NCI-H1417 (cell line): ENCODE results near the gene P3H1.
A peak's percentile ranks its signal among the peaks of the same experiment; 100 is the strongest.

Experiments used
- DNase-seq, 3 experiments: peaks; one replicate each; lab custom pipeline; 2025; lab: John Stamatoyannopoulos, UW

Gene P3H1

GRCh38 chr1:42744148-42744413 is 22.7 kb downstream of the P3H1 start:
- no peak for DNase-seq

GRCh38 chr1:42743317-42744147 is 23.3 kb downstream of the P3H1 start:
- peak in 1 of 3 experiments; percentile 36 for DNase-seq

GRCh38 chr1:42742617-42743316 is 24.1 kb downstream of the P3H1 start:
- no peak for DNase-seq

GRCh38 chr1:42742141-42742540 is 24.7 kb downstream of the P3H1 start:
- DNase-seq, result no peak

- DNase-seq, result no peak
Observed at GRCh38 chr1:42741706-42742105, 25.1 kb downstream of the P3H1 start.

- no peak for DNase-seq
Observed at GRCh38 chr1:42740851-42741580, 25.8 kb downstream of the P3H1 start.

- no peak for DNase-seq
Observed at GRCh38 chr1:42739753-42740700, 26.8 kb downstream of the P3H1 start, which contains the start of gene CLDN19. Gene CLDN19, minus strand, starts transcription at chr1:42740236. Its CDS starts 173 bp downstream, at chr1:42740063.

- DNase-seq, result no peak
Observed at GRCh38 chr1:42738678-42739226, 28.1 kb downstream of the P3H1 start.

GRCh38 chr1:42737986-42738677 is 28.7 kb downstream of the P3H1 start:
- no peak for DNase-seq

GRCh38 chr1:42737257-42737656 is 29.6 kb downstream of the P3H1 start:
- no peak for DNase-seq

GRCh38 chr1:42736571-42737200 is 30.1 kb downstream of the P3H1 start:
- no peak for DNase-seq

GRCh38 chr1:42736152-42736551 is 30.7 kb downstream of the P3H1 start:
- DNase-seq, result no peak

- peak in 1 of 3 experiments; percentile 40 for DNase-seq
Observed at GRCh38 chr1:42735477-42736105, 31.2 kb downstream of the P3H1 start.

- DNase-seq, result no peak
Observed at GRCh38 chr1:42735056-42735455, 31.8 kb downstream of the P3H1 start.

- no peak for DNase-seq
Observed at GRCh38 chr1:42734201-42735035, 32.4 kb downstream of the P3H1 start.

- no peak for DNase-seq
Observed at GRCh38 chr1:42733415-42734200, 33.2 kb downstream of the P3H1 start.

GRCh38 chr1:42732126-42732680 is 34.6 kb downstream of the P3H1 start:
- DNase-seq, result no peak

- DNase-seq, result no peak
Observed at GRCh38 chr1:42731585-42731984, 35.2 kb downstream of the P3H1 start.
